HepG2 (cell line): ENCODE data around the gene HSPA1A. TPM values are rescaled to one million over a fixed set of nuclear protein-coding genes. Genes with fewer than 3 reads are reported as not detected.
A peak's percentile ranks its signal among the peaks of the same experiment; 100 is the strongest.

Experiments
- KAT7 ChIP-seq: IDR thresholded peaks from 2 replicates; pipeline ENCODE4 v1.6.1; 2018; ENCODE audit warnings: borderline replicate concordance, missing compliant biosample characterization
- REL ChIP-seq: sonication (generic); formaldehyde crosslinking; conservative IDR thresholded peaks from 2 replicates; pipeline ENCODE4 v1.8.0; 2022; ENCODE audit warnings: mild to moderate bottlenecking, missing genetic modification reagents, moderate library complexity
- SP140L ChIP-seq: sonication (generic); formaldehyde crosslinking; IDR thresholded peaks from 2 replicates; pipeline ENCODE4 v1.4.0; 2020; ENCODE audit warnings: missing genetic modification reagents, borderline replicate concordance
- TBP ChIP-seq: sonication (generic); formaldehyde crosslinking; IDR thresholded peaks from 2 replicates; pipeline ENCODE4 v1.5.0; 2020; ENCODE audit warnings: missing genetic modification reagents
- ZBTB38 ChIP-seq: sonication (generic); formaldehyde crosslinking; IDR thresholded peaks from 2 replicates; pipeline ENCODE4 v1.5.1; 2020; ENCODE audit warnings: mild to moderate bottlenecking, missing genetic modification reagents
- ZNF337 ChIP-seq: sonication (generic); formaldehyde crosslinking; IDR thresholded peaks from 2 replicates; pipeline ENCODE4 v1.5.1; 2020; ENCODE audit warnings: missing genetic modification reagents, low read depth, mild to moderate bottlenecking, borderline replicate concordance
- ZNF615 ChIP-seq: sonication (generic); formaldehyde crosslinking; IDR thresholded peaks from 2 replicates; pipeline ENCODE4 v1.5.0; 2020; ENCODE audit warnings: mild to moderate bottlenecking, missing genetic modification reagents, borderline replicate concordance
- ZNF746 ChIP-seq: sonication (generic); formaldehyde crosslinking; IDR thresholded peaks from 2 replicates; pipeline ENCODE4 v1.8.0; 2022; ENCODE audit warnings: mild to moderate bottlenecking, missing genetic modification reagents
- ZNF879 ChIP-seq: sonication (generic); formaldehyde crosslinking; IDR thresholded peaks from 2 replicates; pipeline ENCODE4 v1.8.1; 2023; ENCODE audit warnings: missing genetic modification reagents
- polyA plus RNA-seq, 8 experiments: library from polyadenylated mRNA; depleted of rRNA in 3 of 8; stranded (reverse) in 7 of 8; unstranded in 1 of 8; fragments of >200 nt; fragmentation: Illumina TruSeq in 4 of 8; extraction: Trizol in 4 of 8; gene quantifications; 2 replicates each; pipeline versions ENCODE4 v1.2.1 to v1.2.3, GENCODE V29; 2011 to 2016; ENCODE audit warnings: low read depth in 4 of 8, missing spikeins in 1 of 8, mixed read lengths in 1 of 8; ENCODE audit not compliant: insufficient read depth in 1 of 8
- total RNA-seq, 5 experiments: library from RNA; depleted of rRNA; stranded (reverse); fragments of >200 nt; fragmentation: Illumina TruSeq; extraction: Trizol; gene quantifications; 2 replicates each; pipeline ENCODE4 v1.2.3, GENCODE V29; 2016; ENCODE audit warnings: low read depth in 1 of 5
- TF ChIP-seq, protein P1 (sequence below): sonication (generic); formaldehyde crosslinking; IDR thresholded peaks from 2 replicates; pipeline ENCODE4 v1.4.0; 2020; ENCODE audit warnings: missing genetic modification reagents, borderline replicate concordance
- TF ChIP-seq, protein P2 (sequence below): sonication (generic); formaldehyde crosslinking; IDR thresholded peaks from 2 replicates; pipeline ENCODE4 v1.5.1; 2020; ENCODE audit warnings: missing genetic modification reagents, mild to moderate bottlenecking, borderline replicate concordance
- TF ChIP-seq, protein P3 (sequence below): sonication (generic); formaldehyde crosslinking; IDR thresholded peaks from 2 replicates; pipeline ENCODE4 v1.4.0; 2020; ENCODE audit warnings: mild to moderate bottlenecking, missing genetic modification reagents
- TF ChIP-seq, protein P4 (sequence below): IDR thresholded peaks from 2 replicates; pipeline ENCODE4 v1.6.1; 2016; ENCODE audit warnings: low read depth, borderline replicate concordance
- TF ChIP-seq, protein P5 (sequence below): sonication (generic); formaldehyde crosslinking; IDR thresholded peaks from 2 replicates; pipeline ENCODE4 v1.9.0; 2021; ENCODE audit warnings: missing genetic modification reagents, mild to moderate bottlenecking, borderline replicate concordance

The HSPA1A gene
- total and polyA plus RNA-seq, 2 of the 13 experiments (the other 11 are each of a cell fraction or from before 2014, with no cell fraction given): 44.5 to 85.0 TPM

DNA sequence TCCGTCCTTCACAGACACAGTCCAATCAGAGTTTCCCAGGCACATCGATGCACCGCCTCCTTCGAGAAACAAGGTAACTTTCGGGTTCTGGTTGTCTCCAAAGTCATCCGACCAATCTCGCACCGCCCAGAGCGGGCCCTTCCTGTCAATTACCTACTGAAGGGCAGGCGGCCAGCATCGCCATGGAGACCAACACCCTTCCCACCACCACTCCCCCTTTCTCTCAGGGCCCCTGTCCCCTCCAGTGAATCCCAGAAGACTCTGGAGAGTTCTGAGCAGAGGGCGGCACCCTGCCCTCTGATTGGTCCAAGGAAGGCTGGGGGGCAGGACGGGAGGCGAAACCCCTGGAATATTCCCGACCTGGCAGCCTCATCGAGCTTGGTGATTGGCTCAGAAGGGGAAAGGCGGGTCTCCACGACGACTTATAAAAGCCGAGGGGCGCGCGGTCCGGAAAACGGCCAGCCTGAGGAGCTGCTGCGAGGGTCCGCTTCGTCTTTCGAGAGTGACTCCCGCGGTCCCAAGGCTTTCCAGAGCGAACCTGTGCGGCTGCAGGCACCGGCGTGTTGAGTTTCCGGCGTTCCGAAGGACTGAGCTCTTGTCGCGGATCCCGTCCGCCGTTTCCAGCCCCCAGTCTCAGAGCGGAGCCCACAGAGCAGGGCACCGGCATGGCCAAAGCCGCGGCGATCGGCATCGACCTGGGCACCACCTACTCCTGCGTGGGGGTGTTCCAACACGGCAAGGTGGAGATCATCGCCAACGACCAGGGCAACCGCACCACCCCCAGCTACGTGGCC, 12.1 kb downstream of the HSPA1A start, which contains the start of gene HSPA1B (continued):
- TF ChIP-seq, protein P1, sequence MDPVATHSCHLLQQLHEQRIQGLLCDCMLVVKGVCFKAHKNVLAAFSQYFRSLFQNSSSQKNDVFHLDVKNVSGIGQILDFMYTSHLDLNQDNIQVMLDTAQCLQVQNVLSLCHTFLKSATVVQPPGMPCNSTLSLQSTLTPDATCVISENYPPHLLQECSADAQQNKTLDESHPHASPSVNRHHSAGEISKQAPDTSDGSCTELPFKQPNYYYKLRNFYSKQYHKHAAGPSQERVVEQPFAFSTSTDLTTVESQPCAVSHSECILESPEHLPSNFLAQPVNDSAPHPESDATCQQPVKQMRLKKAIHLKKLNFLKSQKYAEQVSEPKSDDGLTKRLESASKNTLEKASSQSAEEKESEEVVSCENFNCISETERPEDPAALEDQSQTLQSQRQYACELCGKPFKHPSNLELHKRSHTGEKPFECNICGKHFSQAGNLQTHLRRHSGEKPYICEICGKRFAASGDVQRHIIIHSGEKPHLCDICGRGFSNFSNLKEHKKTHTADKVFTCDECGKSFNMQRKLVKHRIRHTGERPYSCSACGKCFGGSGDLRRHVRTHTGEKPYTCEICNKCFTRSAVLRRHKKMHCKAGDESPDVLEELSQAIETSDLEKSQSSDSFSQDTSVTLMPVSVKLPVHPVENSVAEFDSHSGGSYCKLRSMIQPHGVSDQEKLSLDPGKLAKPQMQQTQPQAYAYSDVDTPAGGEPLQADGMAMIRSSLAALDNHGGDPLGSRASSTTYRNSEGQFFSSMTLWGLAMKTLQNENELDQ: peak; percentile 59; the same call in 1 of the 2 replicates
- TF ChIP-seq ZBTB38 (CRISPR knock-in tag) (peak; percentile 72), KAT7 (CRISPR knock-in tag) (no peak), ZNF337 (CRISPR knock-in tag) (peak; percentile 88), ZNF746 (CRISPR knock-in tag) (no peak; the same call in 1 of the 2 replicates), REL (no peak), TBP (CRISPR knock-in tag) (no peak), SP140L (CRISPR knock-in tag) (peak; percentile 57; the same call in 1 of the 2 replicates), ZNF615 (CRISPR knock-in tag) (peak; percentile 92; the same call in 1 of the 2 replicates), ZNF879 (CRISPR knock-in tag) (no peak)
- TF ChIP-seq, protein P2, sequence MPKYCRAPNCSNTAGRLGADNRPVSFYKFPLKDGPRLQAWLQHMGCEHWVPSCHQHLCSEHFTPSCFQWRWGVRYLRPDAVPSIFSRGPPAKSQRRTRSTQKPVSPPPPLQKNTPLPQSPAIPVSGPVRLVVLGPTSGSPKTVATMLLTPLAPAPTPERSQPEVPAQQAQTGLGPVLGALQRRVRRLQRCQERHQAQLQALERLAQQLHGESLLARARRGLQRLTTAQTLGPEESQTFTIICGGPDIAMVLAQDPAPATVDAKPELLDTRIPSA (CRISPR knock-in tag): peak; percentile 87; the same call in 1 of the 2 replicates
- TF ChIP-seq, protein P3, sequence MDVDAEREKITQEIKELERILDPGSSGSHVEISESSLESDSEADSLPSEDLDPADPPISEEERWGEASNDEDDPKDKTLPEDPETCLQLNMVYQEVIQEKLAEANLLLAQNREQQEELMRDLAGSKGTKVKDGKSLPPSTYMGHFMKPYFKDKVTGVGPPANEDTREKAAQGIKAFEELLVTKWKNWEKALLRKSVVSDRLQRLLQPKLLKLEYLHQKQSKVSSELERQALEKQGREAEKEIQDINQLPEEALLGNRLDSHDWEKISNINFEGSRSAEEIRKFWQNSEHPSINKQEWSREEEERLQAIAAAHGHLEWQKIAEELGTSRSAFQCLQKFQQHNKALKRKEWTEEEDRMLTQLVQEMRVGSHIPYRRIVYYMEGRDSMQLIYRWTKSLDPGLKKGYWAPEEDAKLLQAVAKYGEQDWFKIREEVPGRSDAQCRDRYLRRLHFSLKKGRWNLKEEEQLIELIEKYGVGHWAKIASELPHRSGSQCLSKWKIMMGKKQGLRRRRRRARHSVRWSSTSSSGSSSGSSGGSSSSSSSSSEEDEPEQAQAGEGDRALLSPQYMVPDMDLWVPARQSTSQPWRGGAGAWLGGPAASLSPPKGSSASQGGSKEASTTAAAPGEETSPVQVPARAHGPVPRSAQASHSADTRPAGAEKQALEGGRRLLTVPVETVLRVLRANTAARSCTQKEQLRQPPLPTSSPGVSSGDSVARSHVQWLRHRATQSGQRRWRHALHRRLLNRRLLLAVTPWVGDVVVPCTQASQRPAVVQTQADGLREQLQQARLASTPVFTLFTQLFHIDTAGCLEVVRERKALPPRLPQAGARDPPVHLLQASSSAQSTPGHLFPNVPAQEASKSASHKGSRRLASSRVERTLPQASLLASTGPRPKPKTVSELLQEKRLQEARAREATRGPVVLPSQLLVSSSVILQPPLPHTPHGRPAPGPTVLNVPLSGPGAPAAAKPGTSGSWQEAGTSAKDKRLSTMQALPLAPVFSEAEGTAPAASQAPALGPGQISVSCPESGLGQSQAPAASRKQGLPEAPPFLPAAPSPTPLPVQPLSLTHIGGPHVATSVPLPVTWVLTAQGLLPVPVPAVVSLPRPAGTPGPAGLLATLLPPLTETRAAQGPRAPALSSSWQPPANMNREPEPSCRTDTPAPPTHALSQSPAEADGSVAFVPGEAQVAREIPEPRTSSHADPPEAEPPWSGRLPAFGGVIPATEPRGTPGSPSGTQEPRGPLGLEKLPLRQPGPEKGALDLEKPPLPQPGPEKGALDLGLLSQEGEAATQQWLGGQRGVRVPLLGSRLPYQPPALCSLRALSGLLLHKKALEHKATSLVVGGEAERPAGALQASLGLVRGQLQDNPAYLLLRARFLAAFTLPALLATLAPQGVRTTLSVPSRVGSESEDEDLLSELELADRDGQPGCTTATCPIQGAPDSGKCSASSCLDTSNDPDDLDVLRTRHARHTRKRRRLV (CRISPR knock-in tag): 0 out of 2 replicates have a peak, but pooled peaks have one; percentile 63
- TF ChIP-seq, protein P4, sequence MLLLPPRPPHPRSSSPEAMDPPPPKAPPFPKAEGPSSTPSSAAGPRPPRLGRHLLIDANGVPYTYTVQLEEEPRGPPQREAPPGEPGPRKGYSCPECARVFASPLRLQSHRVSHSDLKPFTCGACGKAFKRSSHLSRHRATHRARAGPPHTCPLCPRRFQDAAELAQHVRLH (CRISPR knock-in tag): peak; percentile 78
- TF ChIP-seq, protein P5, sequence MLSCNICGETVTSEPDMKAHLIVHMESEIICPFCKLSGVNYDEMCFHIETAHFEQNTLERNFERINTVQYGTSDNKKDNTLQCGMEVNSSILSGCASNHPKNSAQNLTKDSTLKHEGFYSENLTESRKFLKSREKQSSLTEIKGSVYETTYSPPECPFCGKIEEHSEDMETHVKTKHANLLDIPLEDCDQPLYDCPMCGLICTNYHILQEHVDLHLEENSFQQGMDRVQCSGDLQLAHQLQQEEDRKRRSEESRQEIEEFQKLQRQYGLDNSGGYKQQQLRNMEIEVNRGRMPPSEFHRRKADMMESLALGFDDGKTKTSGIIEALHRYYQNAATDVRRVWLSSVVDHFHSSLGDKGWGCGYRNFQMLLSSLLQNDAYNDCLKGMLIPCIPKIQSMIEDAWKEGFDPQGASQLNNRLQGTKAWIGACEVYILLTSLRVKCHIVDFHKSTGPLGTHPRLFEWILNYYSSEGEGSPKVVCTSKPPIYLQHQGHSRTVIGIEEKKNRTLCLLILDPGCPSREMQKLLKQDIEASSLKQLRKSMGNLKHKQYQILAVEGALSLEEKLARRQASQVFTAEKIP: no peak
